Inflammatory macrophage (primary cell): ENCODE results near the gene TRIM49.
"Not testable (repeated sequence)": the region's sequence is repeated elsewhere in the genome, so short reads cannot be mapped to it uniquely, and the experiment has no call there.

ENCODE experiments used
- DNase-seq, 2 donors: peaks; one replicate each; pipeline ENCODE4 v3.0.0-alpha.2; 2020 to 2022
- total RNA-seq, 18 experiments: gene quantifications; one replicate each; lab custom pipeline; 2026; ENCODE audit warnings: mixed read lengths in 6 of 18, inconsistent platforms in 2 of 18; lab: John Stamatoyannopoulos, UW

The TRIM49 gene, protein sequence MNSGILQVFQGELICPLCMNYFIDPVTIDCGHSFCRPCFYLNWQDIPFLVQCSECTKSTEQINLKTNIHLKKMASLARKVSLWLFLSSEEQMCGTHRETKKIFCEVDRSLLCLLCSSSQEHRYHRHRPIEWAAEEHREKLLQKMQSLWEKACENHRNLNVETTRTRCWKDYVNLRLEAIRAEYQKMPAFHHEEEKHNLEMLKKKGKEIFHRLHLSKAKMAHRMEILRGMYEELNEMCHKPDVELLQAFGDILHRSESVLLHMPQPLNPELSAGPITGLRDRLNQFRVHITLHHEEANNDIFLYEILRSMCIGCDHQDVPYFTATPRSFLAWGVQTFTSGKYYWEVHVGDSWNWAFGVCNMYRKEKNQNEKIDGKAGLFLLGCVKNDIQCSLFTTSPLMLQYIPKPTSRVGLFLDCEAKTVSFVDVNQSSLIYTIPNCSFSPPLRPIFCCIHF
- total RNA-seq = 0 to 0.03 (median 0) reads per million in 18 experiments

DNA sequence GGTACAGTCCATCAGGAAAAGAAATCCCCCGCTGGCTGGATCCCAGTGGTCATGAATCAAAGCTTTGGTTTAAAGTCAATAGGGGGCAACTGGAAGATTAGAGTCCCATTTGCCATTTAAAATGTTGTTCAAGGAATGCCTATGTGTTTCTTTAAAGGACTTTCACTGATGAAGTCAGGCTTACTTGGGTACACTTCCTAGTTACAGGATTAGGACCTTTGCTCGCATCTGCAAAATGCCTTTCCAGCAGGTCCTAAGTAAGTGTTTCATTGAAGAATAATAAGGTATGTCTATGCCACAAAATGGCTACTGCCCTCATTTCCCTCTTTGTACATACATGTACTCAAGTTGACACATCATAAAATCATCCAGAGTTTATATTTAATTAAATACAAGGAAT lies at the start of gene TRIM49:
TRIM49 (minus strand) TSS at position 101 of the 400 bp plus-strand sequence. CDS start 4,106 bp downstream, outside the sequence.
- not testable (repeated sequence) for DNase-seq

DNA sequence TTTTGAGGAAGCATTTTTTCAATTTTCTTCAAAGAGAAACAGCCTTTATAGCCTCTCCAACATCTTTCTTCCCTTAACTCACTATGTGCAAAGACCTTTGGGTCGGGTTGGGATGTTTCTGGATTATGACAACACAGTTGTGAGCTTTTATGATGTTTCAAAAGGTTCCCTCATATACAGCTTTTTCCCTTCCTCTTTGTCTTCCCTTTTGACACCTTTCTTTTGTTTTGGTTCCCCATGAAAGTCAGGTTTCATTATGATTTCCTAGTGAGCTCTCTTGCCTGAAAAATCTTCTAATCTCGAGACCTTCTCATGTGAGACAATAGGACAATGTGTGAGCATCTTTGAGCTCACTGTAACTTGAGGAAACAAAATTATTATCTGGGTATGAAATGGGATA lies 18.3 kb upstream of the TRIM49 start:
- not testable (repeated sequence) for DNase-seq

DNA sequence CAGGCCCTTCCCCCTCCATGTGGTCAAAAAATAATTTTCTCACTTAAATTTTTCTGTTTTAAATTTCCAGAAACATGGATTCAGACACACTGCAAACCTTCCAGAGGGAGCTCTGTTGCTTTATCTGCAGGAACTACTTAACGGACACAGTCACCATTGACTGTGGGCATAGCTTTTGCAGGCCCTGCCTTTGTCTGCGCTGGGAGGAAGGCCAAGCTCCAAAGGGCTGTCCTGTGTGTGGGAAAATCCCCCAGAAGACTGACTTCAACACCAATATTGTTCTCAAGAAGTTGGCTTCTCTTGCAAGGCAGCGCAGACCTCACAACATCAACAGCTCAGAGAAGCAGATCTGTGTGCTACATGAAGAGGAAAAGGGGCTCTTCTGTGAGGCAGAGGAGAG lies 11.6 kb upstream of the TRIM49 start:
- not testable (repeated sequence) for DNase-seq

DNA sequence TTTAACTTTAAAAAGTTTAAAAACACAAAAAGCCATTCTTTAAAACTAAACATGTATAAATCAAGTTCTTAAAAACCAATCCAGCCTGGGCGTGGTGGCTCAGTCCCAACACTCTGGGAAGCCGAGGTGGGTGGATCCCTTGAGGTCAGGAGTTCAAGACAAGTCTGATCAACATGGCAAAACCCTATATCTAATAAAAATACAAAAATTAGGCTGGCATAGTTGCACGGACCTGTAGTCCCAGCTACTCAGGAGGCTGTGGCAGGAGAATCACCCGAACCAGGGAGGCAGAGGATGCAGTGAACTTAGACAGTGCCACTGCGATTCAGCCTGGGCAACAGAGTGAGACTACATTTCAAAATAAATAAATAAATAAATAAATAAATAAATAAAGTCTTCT lies 5.2 kb upstream of the TRIM49 start:
- DNase-seq = not testable (repeated sequence)

DNA sequence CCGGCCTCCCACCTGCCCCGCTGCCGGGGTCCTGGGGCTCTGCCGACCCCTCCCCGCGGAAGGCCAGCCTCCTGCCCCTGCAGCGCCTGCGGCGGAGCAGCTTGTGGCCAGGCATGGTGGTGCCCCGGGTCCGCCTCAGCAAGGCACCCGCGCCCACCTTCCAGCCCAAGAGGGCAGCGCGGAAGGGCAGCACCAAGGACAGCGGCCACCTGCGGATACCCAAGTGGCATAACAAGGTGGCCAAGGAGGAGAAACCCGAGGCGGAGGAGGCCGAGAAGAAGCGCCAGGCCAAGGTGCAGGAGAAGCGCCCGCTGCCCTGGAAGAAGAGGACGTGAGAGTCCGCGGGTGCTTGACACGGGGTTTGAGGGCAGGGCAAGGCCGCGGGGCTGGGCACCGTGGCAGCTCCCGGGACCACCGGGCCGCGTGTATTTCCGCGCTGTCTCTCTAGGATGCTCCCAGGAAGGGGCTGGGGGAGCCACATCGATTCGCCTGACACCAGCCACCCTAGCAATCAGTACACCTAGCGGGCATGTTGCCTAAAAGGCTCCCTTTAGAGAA lies 20.8 kb downstream of the TRIM49 start:
- not testable (repeated sequence) for DNase-seq

DNA sequence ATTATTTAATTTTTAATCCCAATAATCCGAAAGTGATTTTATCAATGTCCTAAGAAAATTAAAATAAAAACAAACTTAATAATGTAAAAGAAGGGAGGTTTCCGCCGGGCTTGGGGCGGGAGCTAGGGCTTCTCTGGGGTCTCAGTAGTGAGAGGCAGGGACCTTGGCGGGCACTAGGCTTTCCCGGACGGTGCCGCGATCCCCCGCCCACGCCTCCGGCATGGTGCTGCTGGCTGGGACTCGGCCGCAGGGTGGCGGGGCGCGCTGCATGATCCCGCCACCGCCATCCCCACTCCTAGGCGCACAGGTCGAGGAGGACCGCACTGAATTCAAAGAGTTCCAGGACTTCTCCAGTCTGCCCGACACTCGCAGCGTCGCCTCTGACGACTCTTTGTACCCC lies 22.6 kb downstream of the TRIM49 start:
- not testable (repeated sequence) for DNase-seq

DNA sequence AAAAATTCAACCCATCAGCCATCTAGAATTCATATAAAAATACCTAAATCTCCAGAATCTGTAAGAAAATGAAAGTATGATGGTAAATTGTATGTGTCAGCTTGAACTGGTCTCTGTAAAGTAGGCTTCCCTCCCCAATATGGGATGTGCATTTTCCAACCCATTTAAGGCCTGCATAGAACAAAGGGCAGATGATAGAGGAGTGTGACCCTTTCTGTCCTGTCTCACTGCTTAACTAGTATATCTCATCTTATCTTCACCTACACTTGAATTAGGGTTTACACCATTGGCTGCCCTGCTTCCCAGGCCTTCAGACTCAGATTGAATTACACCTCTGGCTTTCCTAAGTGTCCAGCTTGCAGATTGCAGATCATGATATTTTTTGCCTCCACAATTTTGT lies 57.6 kb downstream of the TRIM49 start:
- DNase-seq = not testable (repeated sequence)
